Measurements from ENCODE around the gene CELF5.
"Not testable (repeated sequence)": the region's sequence is repeated elsewhere in the genome, so short reads cannot be mapped to it uniquely, and the experiment has no call there.

The CELF5 gene

GRCh38 chr19:3208317-3209207 lies 15.9 kb upstream of the CELF5 start:
- DNase-seq: no peak

GRCh38 chr19:3210347-3211017 lies 14.0 kb upstream of the CELF5 start:
- DNase-seq: peak; percentile 25

GRCh38 chr19:3211191-3211590 lies 13.3 kb upstream of the CELF5 start:
- no peak for DNase-seq

- no peak for DNase-seq
These were observed 11.3 kb upstream of the CELF5 start for GRCh38 chr19:3213159-3213558.

GRCh38 chr19:3216874-3217273 lies 7.6 kb upstream of the CELF5 start:
- DNase-seq: no peak

- no peak for DNase-seq
These were observed 3.9 kb upstream of the CELF5 start for GRCh38 chr19:3220576-3220975.

- DNase-seq: not testable (repeated sequence)
These were observed 2.9 kb upstream of the CELF5 start for GRCh38 chr19:3221576-3221975.

- no peak for DNase-seq
These were observed 1.8 kb upstream of the CELF5 start for GRCh38 chr19:3222709-3223108.

GRCh38 chr19:3225169-3225485 lies 666 bp downstream of the CELF5 start:
- no peak for DNase-seq

GRCh38 chr19:3225677-3226093 lies 1.2 kb downstream of the CELF5 start:
- DNase-seq: no peak

GRCh38 chr19:3227054-3227626 lies 2.7 kb downstream of the CELF5 start:
- DNase-seq: no peak

GRCh38 chr19:3229346-3229743 lies 4.9 kb downstream of the CELF5 start:
- no peak for DNase-seq

GRCh38 chr19:3229888-3230496 lies 5.5 kb downstream of the CELF5 start:
- DNase-seq: no peak

GRCh38 chr19:3231288-3231687 lies 6.8 kb downstream of the CELF5 start:
- DNase-seq: no peak

GRCh38 chr19:3233116-3233515 lies 8.7 kb downstream of the CELF5 start:
- DNase-seq: no peak

- no peak for DNase-seq
These were observed 9.4 kb downstream of the CELF5 start for GRCh38 chr19:3233831-3234230.

GRCh38 chr19:3234800-3235199 lies 10.3 kb downstream of the CELF5 start:
- DNase-seq: no peak

- not testable (repeated sequence) for DNase-seq
These were observed 11.1 kb downstream of the CELF5 start for GRCh38 chr19:3235604-3236003.

- DNase-seq: no peak
These were observed 11.8 kb downstream of the CELF5 start for GRCh38 chr19:3236272-3236671.

GRCh38 chr19:3238066-3238561 lies 13.7 kb downstream of the CELF5 start:
- no peak for DNase-seq

GRCh38 chr19:3239367-3239766 lies 14.9 kb downstream of the CELF5 start:
- no peak for DNase-seq

- DNase-seq: peak; percentile 72
These were observed 19.6 kb downstream of the CELF5 start for GRCh38 chr19:3243819-3244700.
